HFFc6 (cell line): ENCODE measurements around the gene REV3L. TPM values are rescaled to one million over a fixed set of nuclear protein-coding genes. Genes with fewer than 3 reads are reported as not detected.
A peak's percentile ranks its signal among the peaks of the same experiment; 100 is the strongest.

Experiments used
- DNase-seq: peaks from one replicate; pipeline ENCODE4 v3.0.0-alpha.2; 2018
- H3K27ac Mint-ChIP-seq: 2 replicates; pipeline ENCODE4 v1.8.0; 2020; ENCODE audit warnings: mild to moderate bottlenecking, mixed read lengths
- H3K27me3 Mint-ChIP-seq: 2 replicates; pipeline ENCODE4 v1.8.0; 2021; ENCODE audit warnings: mild to moderate bottlenecking, moderate library complexity, mixed read lengths; ENCODE audit not compliant: insufficient read depth
- H3K36me3 Mint-ChIP-seq: 2 replicates; pipeline ENCODE4 v1.8.0; 2021; ENCODE audit warnings: low read depth, mixed read lengths
- H3K4me1 Mint-ChIP-seq: 2 replicates; pipeline ENCODE4 v1.8.0; 2020; ENCODE audit warnings: low read depth, mixed read lengths
- H3K4me3 Mint-ChIP-seq: 2 replicates; pipeline ENCODE4 v1.8.0; 2020; ENCODE audit warnings: mild to moderate bottlenecking, moderate library complexity, mixed read lengths
- H3K9me3 Mint-ChIP-seq: 2 replicates; pipeline ENCODE4 v1.8.0; 2020; ENCODE audit warnings: mild to moderate bottlenecking, mixed read lengths
- CTCF ChIP-seq: fragments of 200-600 bp; sonication (generic); IDR thresholded peaks from 2 replicates; pipeline ENCODE4 v1.5.0; 2021; ENCODE audit warnings: antibody characterized with exemption, mild to moderate bottlenecking
- total RNA-seq, 6 experiments: library from RNA; stranded (reverse); fragmentation: NEBNext Ultra II Directional; extraction: Animal tissue kit (Norgen Biotek cat#: 25700); gene quantifications; 2 replicates in 1 of 6; 3 replicates in 5 of 6; pipeline ENCODE4 v1.2.3, GENCODE V29; 2021

The REV3L gene
- total RNA-seq, 6 experiments from 2014 or later, result 22.4 to 36.3 (median 31.2) TPM

- Mint-ChIP-seq H3K27me3 (no peaks in the 10 kb centered on the region; the same call in 1 of the 2 replicates), H3K4me3 (no peak overlapping the region), H3K9me3 (peaks cover 4% of the 10 kb centered on the region; the same call in 1 of the 2 replicates), H3K27ac (no peak overlapping the region; the same call in 1 of the 2 replicates), H3K4me1 (peaks cover 15% of the 10 kb centered on the region), H3K36me3 (peaks cover 13% of the 10 kb centered on the region)
- no peak for TF ChIP-seq CTCF
- DNase-seq, result no peak
Observed at GRCh38 chr6:111503660-111504059, 20.6 kb upstream of the REV3L start.

- no peak for TF ChIP-seq CTCF
- H3K36me3 Mint-ChIP-seq, result peaks cover 13% of the 10 kb centered on the region
- DNase-seq, result peak; percentile 33
- H3K4me3 Mint-ChIP-seq, result no peak overlapping the region; the same call in 1 of the 2 replicates
- H3K4me1 Mint-ChIP-seq, result peaks cover 15% of the 10 kb centered on the region
- H3K9me3 Mint-ChIP-seq, result peaks cover 4% of the 10 kb centered on the region; the same call in 1 of the 2 replicates
- H3K27me3 Mint-ChIP-seq, result no peaks in the 10 kb centered on the region; the same call in 1 of the 2 replicates
- peak overlapping the region; percentile 26; the same call in 1 of the 2 replicates for H3K27ac Mint-ChIP-seq
Observed at GRCh38 chr6:111503194-111503593, 20.2 kb upstream of the REV3L start.

- peaks cover 4% of the 10 kb centered on the region; the same call in 1 of the 2 replicates for H3K9me3 Mint-ChIP-seq
- no peaks in the 10 kb centered on the region; the same call in none of the 2 replicates for H3K27me3 Mint-ChIP-seq
- TF ChIP-seq CTCF, result no peak
- H3K4me1 Mint-ChIP-seq, result peaks cover 15% of the 10 kb centered on the region
- DNase-seq, result no peak
- peaks cover 13% of the 10 kb centered on the region for H3K36me3 Mint-ChIP-seq
- no peak overlapping the region for H3K4me3 Mint-ChIP-seq
- H3K27ac Mint-ChIP-seq, result no peak overlapping the region
Observed at GRCh38 chr6:111502154-111502553, 19.1 kb upstream of the REV3L start.

- no peak overlapping the region for H3K27ac Mint-ChIP-seq
- no peak for TF ChIP-seq CTCF
- H3K36me3 Mint-ChIP-seq, result no peaks in the 10 kb centered on the region
- peaks cover 25% of the 10 kb centered on the region for H3K4me1 Mint-ChIP-seq
- no peak overlapping the region for H3K4me3 Mint-ChIP-seq
- no peak for DNase-seq
- no peaks in the 10 kb centered on the region for H3K9me3 Mint-ChIP-seq
- no peaks in the 10 kb centered on the region; the same call in none of the 2 replicates for H3K27me3 Mint-ChIP-seq
Observed at GRCh38 chr6:111499269-111499793, 16.3 kb upstream of the REV3L start.

GRCh38 chr6:111494951-111495635 lies 12.1 kb upstream of the REV3L start:
- Mint-ChIP-seq H3K27me3 (no peaks in the 10 kb centered on the region; the same call in 1 of the 2 replicates), H3K4me3 (no peak overlapping the region), H3K9me3 (no peaks in the 10 kb centered on the region), H3K36me3 (no peaks in the 10 kb centered on the region), H3K27ac (no peak overlapping the region), H3K4me1 (peaks cover 10% of the 10 kb centered on the region)
- DNase-seq, result no peak
- no peak for TF ChIP-seq CTCF
